ENCODE results near the gene CHN2.

Gene CHN2

GRCh38 chr7:29394321-29394720 lies 199.7 kb downstream of the CHN2 start:
- TF ChIP-seq CTCF (conservative IDR thresholded peaks at IDR 0.05; ENCODE audit: low read depth, low read length) = no peak
- no peak overlapping the region for H3K4me3 ChIP-seq (ENCODE audit: low read length)
- DNase-seq (ENCODE audit: low read depth) = no peak

GRCh38 chr7:29396563-29396962 lies 202.0 kb downstream of the CHN2 start:
- no peak for DNase-seq (ENCODE audit: low read depth)
- no peak overlapping the region for H3K4me3 ChIP-seq (ENCODE audit: low read length)
- no peak for TF ChIP-seq CTCF (conservative IDR thresholded peaks at IDR 0.05; ENCODE audit: low read depth, low read length)

- no peak for DNase-seq (ENCODE audit: low read depth)
- H3K4me3 ChIP-seq (ENCODE audit: low read length) = no peak overlapping the region
- TF ChIP-seq CTCF (conservative IDR thresholded peaks at IDR 0.05; ENCODE audit: low read depth, low read length) = no peak
These were observed 202.8 kb downstream of the CHN2 start for GRCh38 chr7:29397398-29397797.

- H3K4me3 ChIP-seq (ENCODE audit: low read length) = no peak overlapping the region
- TF ChIP-seq CTCF (conservative IDR thresholded peaks at IDR 0.05; ENCODE audit: low read depth, low read length) = no peak
- DNase-seq (ENCODE audit: low read depth) = no peak
These were observed 203.4 kb downstream of the CHN2 start for GRCh38 chr7:29398011-29398410.

GRCh38 chr7:29400437-29400836 lies 205.9 kb downstream of the CHN2 start:
- H3K4me3 ChIP-seq (ENCODE audit: low read length) = no peak overlapping the region
- TF ChIP-seq CTCF (conservative IDR thresholded peaks at IDR 0.05; ENCODE audit: low read depth, low read length) = no peak
- DNase-seq (ENCODE audit: low read depth) = no peak

GRCh38 chr7:29401769-29402168 lies 207.2 kb downstream of the CHN2 start:
- H3K4me3 ChIP-seq (ENCODE audit: low read length) = no peak overlapping the region
- TF ChIP-seq CTCF (conservative IDR thresholded peaks at IDR 0.05; ENCODE audit: low read depth, low read length) = no peak
- no peak for DNase-seq (ENCODE audit: low read depth)

- no peak overlapping the region for H3K4me3 ChIP-seq (ENCODE audit: low read length)
- TF ChIP-seq CTCF (conservative IDR thresholded peaks at IDR 0.05; ENCODE audit: low read depth, low read length) = no peak
- no peak for DNase-seq (ENCODE audit: low read depth)
These were observed 211.3 kb downstream of the CHN2 start for GRCh38 chr7:29405891-29406290.
